Medulla oblongata (tissue), 1 donor: ENCODE data around the gene NXPH4.

Source experiments
- DNase-seq: peaks from one replicate; pipeline ENCODE4 v3.0.0-alpha.2; 2015; ENCODE audit errors: extremely low spot score

NXPH4 gene

GRCh38 chr12:57203791-57204190 is 12.8 kb upstream of the NXPH4 start:
- DNase-seq = no peak

DNA sequence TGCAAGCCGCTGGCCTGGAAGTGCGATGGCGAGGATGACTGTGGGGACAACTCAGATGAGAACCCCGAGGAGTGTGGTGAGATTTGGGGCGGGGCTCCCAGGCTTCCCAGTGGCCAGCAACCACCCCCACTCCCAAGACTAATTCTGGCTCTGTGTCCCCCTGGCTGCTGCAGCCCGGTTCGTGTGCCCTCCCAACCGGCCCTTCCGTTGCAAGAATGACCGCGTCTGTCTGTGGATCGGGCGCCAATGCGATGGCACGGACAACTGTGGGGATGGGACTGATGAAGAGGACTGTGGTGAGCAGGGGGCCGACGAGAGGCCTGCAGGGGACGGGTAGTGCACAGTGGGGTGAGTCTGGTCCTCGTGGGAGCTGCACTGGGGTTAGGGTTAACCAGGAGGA is 12.1 kb upstream of the NXPH4 start:
- no peak for DNase-seq

- DNase-seq = no peak
These were observed 11.4 kb upstream of the NXPH4 start for GRCh38 chr12:57205186-57205585.

DNA sequence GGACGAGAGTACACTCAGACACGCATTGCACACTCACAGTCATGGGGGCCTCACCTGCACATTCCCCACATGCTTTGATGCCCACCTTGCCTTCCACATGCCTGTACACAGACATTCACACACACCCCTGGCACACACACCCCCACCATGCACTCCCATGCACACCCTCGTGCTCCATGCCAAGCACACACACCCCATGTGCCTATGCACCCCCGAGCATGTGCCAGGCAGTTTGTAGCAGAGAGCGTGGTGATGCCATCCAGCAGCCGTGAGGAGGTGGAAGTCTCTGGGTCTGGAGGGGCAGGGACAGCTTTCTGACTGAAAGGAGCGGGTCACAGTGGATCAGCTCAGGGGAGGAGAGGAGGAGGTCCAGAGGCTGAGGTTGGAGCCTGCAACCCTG is 10.7 kb upstream of the NXPH4 start:
- DNase-seq = no peak

DNA sequence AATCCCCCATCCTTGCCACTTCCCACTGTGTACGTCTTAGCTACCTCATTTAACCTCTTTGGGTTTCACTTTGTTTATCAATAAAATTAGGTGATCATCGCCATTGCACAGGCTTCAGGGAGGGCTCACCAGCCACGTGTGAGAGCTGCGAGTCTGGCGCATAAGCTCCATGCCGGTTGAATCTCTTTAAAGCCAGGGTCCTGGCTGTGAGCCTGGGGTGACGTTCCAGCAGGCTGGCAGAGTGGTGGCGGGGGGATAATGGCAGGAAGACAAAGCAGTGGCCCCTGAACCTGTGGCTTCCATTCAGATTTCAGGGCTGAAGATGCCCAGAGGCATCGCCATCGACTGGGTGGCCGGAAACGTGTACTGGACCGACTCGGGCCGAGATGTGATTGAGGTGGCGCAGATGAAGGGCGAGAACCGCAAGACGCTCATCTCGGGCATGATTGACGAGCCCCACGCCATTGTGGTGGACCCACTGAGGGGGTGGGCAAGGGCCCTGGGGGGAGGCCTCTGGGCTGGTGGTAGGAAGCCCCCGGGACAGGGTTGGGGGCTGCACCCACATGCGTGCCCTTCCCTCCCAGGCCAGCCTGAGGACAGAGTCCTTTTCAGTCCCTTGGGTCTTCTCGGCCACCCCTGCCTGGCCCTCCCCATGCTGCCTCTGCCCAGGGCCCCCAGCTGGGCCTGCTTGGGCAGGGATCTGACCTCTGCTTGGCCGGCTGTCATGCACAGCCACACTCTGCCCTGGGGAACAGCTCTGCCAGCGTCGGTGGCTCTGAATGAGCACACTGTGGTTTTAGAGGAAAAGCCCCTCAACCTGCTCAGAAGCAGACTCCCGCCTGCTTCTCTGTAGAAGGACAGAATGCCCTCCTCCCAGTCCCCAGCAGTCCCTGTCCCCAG is 8.6 kb upstream of the NXPH4 start:
- DNase-seq = no peak

GRCh38 chr12:57208631-57209282 is 7.8 kb upstream of the NXPH4 start:
- DNase-seq = peak; percentile 62

GRCh38 chr12:57209916-57210315 is 6.7 kb upstream of the NXPH4 start:
- DNase-seq = no peak

GRCh38 chr12:57210461-57210860 is 6.1 kb upstream of the NXPH4 start:
- DNase-seq = no peak

GRCh38 chr12:57210926-57211692 is 5.5 kb upstream of the NXPH4 start:
- no peak for DNase-seq

GRCh38 chr12:57211791-57212700 is 4.5 kb upstream of the NXPH4 start:
- DNase-seq = no peak

GRCh38 chr12:57212701-57213057 is 3.9 kb upstream of the NXPH4 start:
- DNase-seq = no peak

DNA sequence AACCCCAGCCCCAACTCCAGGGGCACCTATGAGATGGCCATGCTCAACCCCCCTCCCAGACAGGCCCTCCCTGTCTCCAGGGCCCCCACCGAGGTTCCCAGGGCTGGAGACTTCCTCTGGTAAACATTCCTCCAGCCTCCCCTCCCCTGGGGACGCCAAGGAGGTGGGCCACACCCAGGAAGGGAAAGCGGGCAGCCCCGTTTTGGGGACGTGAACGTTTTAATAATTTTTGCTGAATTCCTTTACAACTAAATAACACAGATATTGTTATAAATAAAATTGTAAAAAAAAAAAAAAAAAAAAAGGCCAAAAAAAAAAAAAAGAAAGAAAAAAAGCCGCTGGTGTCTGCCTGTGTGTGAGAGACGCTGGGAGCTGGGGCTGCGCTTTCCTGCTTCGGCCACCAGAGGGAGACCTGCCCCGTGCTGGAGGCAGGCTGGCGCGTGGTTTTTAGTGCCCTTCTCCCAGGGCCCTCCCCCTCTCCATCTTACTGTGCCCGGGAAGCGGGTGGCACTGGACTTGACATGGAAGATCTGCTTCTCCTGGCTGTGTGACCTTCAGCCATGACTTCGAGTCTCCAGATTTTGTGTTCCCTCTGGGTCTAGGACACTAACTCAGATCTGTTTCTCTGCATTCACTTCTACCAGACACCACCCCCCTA is 3.4 kb upstream of the NXPH4 start:
- peak; percentile 87 for DNase-seq

DNA sequence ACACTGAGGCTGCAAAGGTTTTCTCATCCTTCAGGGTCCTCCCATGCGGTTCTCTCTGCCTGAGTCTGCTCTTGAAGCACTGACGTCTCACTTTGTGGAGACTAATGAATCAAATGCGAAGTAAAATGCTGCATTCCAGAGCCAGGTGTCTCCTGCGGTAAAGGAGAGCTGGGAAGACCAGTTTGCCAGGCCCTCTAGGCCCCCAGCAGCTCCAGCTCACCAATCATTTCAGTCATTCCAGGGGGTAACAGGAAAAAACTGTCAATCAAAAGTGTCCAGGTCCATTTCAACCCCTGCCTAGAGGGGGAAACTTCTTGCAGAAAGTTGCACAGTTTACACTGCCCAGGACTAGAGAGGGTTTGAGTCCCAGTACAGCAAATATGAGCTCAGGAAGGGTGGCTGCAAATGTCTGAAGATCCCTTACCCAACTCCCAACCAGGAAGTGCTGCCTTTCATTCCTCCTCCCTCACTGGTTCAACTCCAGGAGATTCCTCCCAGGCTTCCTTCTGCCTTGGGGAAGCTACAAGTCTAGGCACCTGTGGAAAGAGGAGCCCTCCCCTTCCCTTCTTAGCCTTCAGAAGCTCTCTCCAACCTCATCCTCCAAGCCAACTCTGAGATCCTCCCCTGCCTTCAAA is 2.7 kb upstream of the NXPH4 start:
- DNase-seq = no peak

- peak; percentile 62 for DNase-seq
These were observed 2.2 kb upstream of the NXPH4 start for GRCh38 chr12:57214398-57214781.

DNA sequence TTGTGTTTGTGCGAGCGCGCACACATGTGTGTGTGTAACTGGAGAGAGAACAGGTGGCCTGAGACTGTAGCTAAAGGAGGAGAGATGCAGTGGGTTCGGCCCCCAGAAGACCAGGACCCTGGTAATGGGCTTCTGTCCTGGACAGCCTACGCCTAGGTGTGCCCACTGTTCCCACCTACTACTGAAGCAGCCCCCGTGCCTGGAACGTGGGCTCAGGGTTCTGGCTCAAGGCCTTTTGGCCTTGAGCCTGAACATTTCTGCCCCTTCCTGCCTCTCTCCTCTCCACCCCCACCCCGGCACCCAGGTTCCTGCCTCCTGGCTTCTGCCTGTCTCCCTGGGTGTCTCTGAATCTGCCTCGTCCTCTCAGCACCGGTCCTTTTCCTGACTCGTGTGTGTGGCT is 1.5 kb upstream of the NXPH4 start:
- no peak for DNase-seq

DNA sequence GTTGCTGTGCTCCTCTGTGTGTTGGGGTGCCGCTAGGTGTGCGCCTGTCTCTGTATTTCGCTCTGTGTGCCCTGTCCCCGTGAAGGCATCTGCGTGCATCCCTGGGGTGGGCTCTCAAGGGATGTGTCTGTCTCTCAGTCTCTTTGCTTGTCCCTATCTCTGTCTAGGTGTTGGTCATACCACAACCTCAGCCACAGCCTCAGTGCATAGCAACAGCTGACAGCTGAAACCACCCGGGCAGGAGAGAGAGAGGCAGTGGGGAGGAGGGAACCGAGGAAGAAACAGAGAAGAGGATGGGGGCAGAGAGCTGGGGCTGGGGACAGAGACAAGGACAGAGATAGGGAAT is 953 bp upstream of the NXPH4 start:
- no peak for DNase-seq

GRCh38 chr12:57216921-57217879 is 606 bp downstream of the NXPH4 start:
- DNase-seq = no peak

DNA sequence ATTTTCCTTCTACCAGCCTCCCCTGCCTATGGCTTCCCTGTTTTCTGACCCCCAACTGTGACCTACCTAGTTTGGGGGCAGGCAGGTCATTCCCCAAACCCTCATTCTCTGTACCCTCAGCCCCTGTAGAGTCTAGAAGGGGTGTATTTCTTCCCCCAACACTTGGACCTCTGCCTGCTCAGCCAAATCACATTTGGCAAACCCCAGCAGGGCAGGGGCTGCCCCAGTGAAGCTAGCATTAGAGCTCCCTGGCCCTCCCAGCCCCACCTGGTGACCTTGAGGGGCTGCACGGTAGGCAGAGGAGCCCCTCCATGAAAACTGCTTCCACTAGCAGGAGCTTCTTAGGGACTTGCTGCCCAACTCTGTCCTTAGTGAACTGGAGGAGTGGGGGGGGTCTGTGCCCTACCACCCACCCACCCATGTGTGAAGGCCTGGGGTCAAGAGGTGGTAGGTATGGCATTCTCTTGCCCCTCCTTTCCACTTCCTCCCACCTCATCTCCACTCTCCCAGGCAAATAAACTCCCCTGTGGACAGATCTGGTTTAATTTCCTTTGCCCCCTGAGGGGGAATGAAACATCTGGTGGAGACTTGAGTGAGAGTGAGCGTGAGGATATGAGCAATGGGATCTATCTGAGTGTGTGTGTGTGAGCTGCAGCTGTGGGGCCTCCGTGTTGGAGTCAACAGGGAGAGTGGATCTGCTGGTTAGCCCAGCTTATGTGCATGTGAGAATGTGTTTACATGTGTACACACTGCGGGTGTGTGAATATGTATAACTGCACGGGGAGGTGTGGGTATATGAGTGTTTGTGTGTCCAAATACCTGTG is 1.6 kb downstream of the NXPH4 start:
- no peak for DNase-seq
